GM18507 (cell line): ENCODE measurements around the gene TNIP1.

Source experiments
- DNase-seq: peaks from one replicate; pipeline ENCODE4 v3.0.0; 2011; ENCODE audit warnings: low read depth; ENCODE audit not compliant: insufficient read length; ENCODE audit errors: extremely low spot score
- FAIRE-seq: peaks from 2 replicates; lab custom pipeline; 2011; peaks lifted over from hg19 to GRCh38; lab: Jason Lieb, UNC

Gene TNIP1

GRCh38 chr5:151106509-151106908, 25.7 kb upstream of the TNIP1 start:
- FAIRE-seq (no peak), DNase-seq (no peak)

GRCh38 chr5:151106043-151106442, 25.2 kb upstream of the TNIP1 start:
- FAIRE-seq = no peak
- DNase-seq = no peak

GRCh38 chr5:151105561-151105960, 24.7 kb upstream of the TNIP1 start:
- FAIRE-seq = no peak
- DNase-seq = no peak

- no peak for DNase-seq
- FAIRE-seq = no peak
These were observed 24.0 kb upstream of the TNIP1 start for GRCh38 chr5:151104795-151105194.

- DNase-seq = no peak
- FAIRE-seq = no peak
These were observed 20.9 kb upstream of the TNIP1 start for GRCh38 chr5:151101746-151102145.

GRCh38 chr5:151101151-151101550, 20.3 kb upstream of the TNIP1 start:
- DNase-seq (no peak), FAIRE-seq (no peak)

GRCh38 chr5:151100681-151101080, 19.8 kb upstream of the TNIP1 start:
- FAIRE-seq (no peak), DNase-seq (no peak)

- no peak for DNase-seq
- FAIRE-seq = no peak
These were observed 17.9 kb upstream of the TNIP1 start for GRCh38 chr5:151098768-151099121.

- DNase-seq (no peak), FAIRE-seq (peak; percentile 92)
These were observed 17.3 kb upstream of the TNIP1 start for GRCh38 chr5:151097820-151098767.

- no peak for DNase-seq
These were observed 16.2 kb upstream of the TNIP1 start for GRCh38 chr5:151097061-151097460.

GRCh38 chr5:151096001-151096373, 15.2 kb upstream of the TNIP1 start:
- DNase-seq = no peak
- no peak for FAIRE-seq

More at GRCh38 chr5:151097061-151097460, 16.2 kb upstream of the TNIP1 start:
- no peak for FAIRE-seq

GRCh38 chr5:151095341-151096000, 14.6 kb upstream of the TNIP1 start:
- DNase-seq (no peak), FAIRE-seq (peak; percentile 52)

- no peak for FAIRE-seq
These were observed 14.0 kb upstream of the TNIP1 start for GRCh38 chr5:151094852-151095245.

GRCh38 chr5:151094030-151094851, 13.4 kb upstream of the TNIP1 start:
- DNase-seq (no peak), FAIRE-seq (peak; percentile 97)

More at GRCh38 chr5:151094852-151095245, 14.0 kb upstream of the TNIP1 start:
- DNase-seq = no peak

GRCh38 chr5:151093476-151093889, 12.6 kb upstream of the TNIP1 start:
- DNase-seq (no peak), FAIRE-seq (no peak)

GRCh38 chr5:151092762-151093161, 11.9 kb upstream of the TNIP1 start:
- DNase-seq (no peak), FAIRE-seq (no peak)

GRCh38 chr5:151089726-151090125, 8.9 kb upstream of the TNIP1 start:
- DNase-seq = no peak
- no peak for FAIRE-seq

- FAIRE-seq = no peak
- DNase-seq = no peak
These were observed 8.2 kb upstream of the TNIP1 start for GRCh38 chr5:151088986-151089385.

GRCh38 chr5:151087486-151087885, 6.7 kb upstream of the TNIP1 start:
- FAIRE-seq (no peak), DNase-seq (no peak)

- peak; percentile 54 for DNase-seq
- peak; percentile 91 for FAIRE-seq
These were observed 6.1 kb upstream of the TNIP1 start for GRCh38 chr5:151086905-151087360.
